MM.1S (cell line): ENCODE results near the gene ZNF304.

ENCODE experiments used
- DNase-seq: peaks from one replicate; pipeline ENCODE4 v3.0.0-alpha.2; 2015
- H2AFZ ChIP-seq: fragments of 300-600 bp; sonication (generic); 2 replicates; pipeline ENCODE4 v1.6.0; 2016; ENCODE audit warnings: antibody characterized with exemption, low read length
- H3F3A ChIP-seq: fragments of 300-600 bp; sonication (generic); 2 replicates; pipeline ENCODE4 v1.6.1; 2016; ENCODE audit warnings: mild to moderate bottlenecking, antibody characterized with exemption, low read length, moderate library complexity, mixed read lengths; ENCODE audit not compliant: insufficient read depth
- H3K27ac ChIP-seq: fragments of 300-600 bp; sonication (generic); 2 replicates; pipeline ENCODE4 v1.5.1; 2016; ENCODE audit warnings: mild to moderate bottlenecking, low read length
- H3K27me3 ChIP-seq: fragments of 300-600 bp; sonication (generic); replicated peaks from 2 replicates; pipeline ENCODE4 v1.6.0; 2016; ENCODE audit warnings: low read length; ENCODE audit not compliant: insufficient read depth
- H3K36me3 ChIP-seq: fragments of 300-600 bp; sonication (generic); replicated peaks from 2 replicates; pipeline ENCODE4 v1.6.1; 2016; ENCODE audit warnings: mild to moderate bottlenecking, low read length, mixed read lengths; ENCODE audit not compliant: insufficient read depth
- H3K4me1 ChIP-seq: fragments of 300-600 bp; sonication (generic); 2 replicates; pipeline ENCODE4 v1.6.1; 2016; ENCODE audit warnings: low read length, mixed read lengths
- H3K4me2 ChIP-seq: fragments of 300-600 bp; sonication (generic); 2 replicates; pipeline ENCODE4 v1.6.0; 2016; ENCODE audit warnings: low read depth, low read length
- H3K4me3 ChIP-seq: fragments of 300-600 bp; sonication (generic); 2 replicates; pipeline ENCODE4 v1.5.1; 2016; ENCODE audit warnings: low read length, mixed read lengths
- H3K79me2 ChIP-seq: fragments of 300-600 bp; sonication (generic); 2 replicates; pipeline ENCODE4 v1.6.1; 2016; ENCODE audit warnings: mixed run types, low read length, mixed read lengths
- H3K9ac ChIP-seq: fragments of 300-600 bp; sonication (generic); 2 replicates; pipeline ENCODE4 v1.6.1; 2016; ENCODE audit warnings: low read length, mixed read lengths
- H3K9me2 ChIP-seq: fragments of 300-600 bp; sonication (generic); replicated peaks from 2 replicates; pipeline ENCODE4 v1.6.1; 2016; ENCODE audit warnings: mild to moderate bottlenecking, low read length, mixed read lengths; ENCODE audit not compliant: insufficient read depth
- H3K9me3 ChIP-seq: fragments of 300-600 bp; sonication (generic); replicated peaks from 2 replicates; pipeline ENCODE4 v1.6.1; 2016; ENCODE audit warnings: mild to moderate bottlenecking, low read length, mixed read lengths; ENCODE audit not compliant: insufficient read depth
- H4K20me1 ChIP-seq: fragments of 300-600 bp; sonication (generic); 2 replicates; pipeline ENCODE4 v1.6.1; 2016; ENCODE audit warnings: mild to moderate bottlenecking, low read length, moderate library complexity, mixed read lengths; ENCODE audit not compliant: insufficient read depth
- EZH2 ChIP-seq: fragments of 300-600 bp; sonication (generic); optimal IDR thresholded peaks from 2 replicates; pipeline ENCODE3; 2017; ENCODE audit warnings: low read depth, mild to moderate bottlenecking, antibody characterized with exemption, low read length, mixed read lengths
- EZH2phosphoT487 ChIP-seq: fragments of 300-600 bp; sonication (generic); IDR thresholded peaks from 2 replicates; pipeline ENCODE4 v1.6.1; 2018; ENCODE audit warnings: antibody characterized with exemption, low read length
- TF ChIP-seq, protein P1 (sequence below): fragments of 300-600 bp; sonication (generic); IDR thresholded peaks from 2 replicates; pipeline ENCODE4 v1.5.1; 2016; ENCODE audit warnings: antibody characterized with exemption, low read length, mixed read lengths

Gene ZNF304

GRCh38 chr19:57321116-57321515, 30.0 kb upstream of the ZNF304 start:
- Histone ChIP-seq H3K9me3 (no peaks in the 10 kb centered on the region), H4K20me1 (no peaks in the 10 kb centered on the region), H3F3A (no peaks in the 10 kb centered on the region), H2AFZ (peak overlapping the region; percentile 89; the same call in 1 of the 2 replicates), H3K27ac (peak overlapping the region; percentile 61; the same call in 1 of the 2 replicates), H3K9ac (peak overlapping the region; percentile 98), H3K4me3 (peak overlapping the region; percentile 91), H3K27me3 (no peaks in the 10 kb centered on the region), H3K36me3 (peaks cover 10% of the 10 kb centered on the region; the same call in 1 of the 2 replicates), H3K9me2 (no peaks in the 10 kb centered on the region), H3K79me2 (peaks cover 26% of the 10 kb centered on the region), H3K4me1 (peaks cover 12% of the 10 kb centered on the region), H3K4me2 (peak overlapping the region; percentile 85)
- DNase-seq: no peak
- TF ChIP-seq, protein P1, sequence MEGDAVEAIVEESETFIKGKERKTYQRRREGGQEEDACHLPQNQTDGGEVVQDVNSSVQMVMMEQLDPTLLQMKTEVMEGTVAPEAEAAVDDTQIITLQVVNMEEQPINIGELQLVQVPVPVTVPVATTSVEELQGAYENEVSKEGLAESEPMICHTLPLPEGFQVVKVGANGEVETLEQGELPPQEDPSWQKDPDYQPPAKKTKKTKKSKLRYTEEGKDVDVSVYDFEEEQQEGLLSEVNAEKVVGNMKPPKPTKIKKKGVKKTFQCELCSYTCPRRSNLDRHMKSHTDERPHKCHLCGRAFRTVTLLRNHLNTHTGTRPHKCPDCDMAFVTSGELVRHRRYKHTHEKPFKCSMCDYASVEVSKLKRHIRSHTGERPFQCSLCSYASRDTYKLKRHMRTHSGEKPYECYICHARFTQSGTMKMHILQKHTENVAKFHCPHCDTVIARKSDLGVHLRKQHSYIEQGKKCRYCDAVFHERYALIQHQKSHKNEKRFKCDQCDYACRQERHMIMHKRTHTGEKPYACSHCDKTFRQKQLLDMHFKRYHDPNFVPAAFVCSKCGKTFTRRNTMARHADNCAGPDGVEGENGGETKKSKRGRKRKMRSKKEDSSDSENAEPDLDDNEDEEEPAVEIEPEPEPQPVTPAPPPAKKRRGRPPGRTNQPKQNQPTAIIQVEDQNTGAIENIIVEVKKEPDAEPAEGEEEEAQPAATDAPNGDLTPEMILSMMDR: no peak
- TF ChIP-seq EZH2phosphoT487 (no peak), EZH2 (no peak)

- no peaks in the 10 kb centered on the region for H4K20me1 ChIP-seq
- H2AFZ ChIP-seq: no peak overlapping the region
- H3K9me3 ChIP-seq: no peaks in the 10 kb centered on the region
- no peak for DNase-seq
- no peaks in the 10 kb centered on the region for H3F3A ChIP-seq
- H3K9ac ChIP-seq: no peak overlapping the region
- H3K36me3 ChIP-seq: peaks cover 10% of the 10 kb centered on the region; the same call in 1 of the 2 replicates
- TF ChIP-seq EZH2 (no peak), EZH2phosphoT487 (no peak)
- TF ChIP-seq, protein P1: no peak
- H3K27me3 ChIP-seq: no peaks in the 10 kb centered on the region
- peaks cover 26% of the 10 kb centered on the region for H3K79me2 ChIP-seq
- no peaks in the 10 kb centered on the region for H3K9me2 ChIP-seq
- peak overlapping the region; percentile 85 for H3K4me2 ChIP-seq
- no peak overlapping the region for H3K27ac ChIP-seq
- peaks cover 12% of the 10 kb centered on the region for H3K4me1 ChIP-seq
- peak overlapping the region; percentile 91; the same call in 1 of the 2 replicates for H3K4me3 ChIP-seq
Measured at GRCh38 chr19:57321751-57322150, 29.3 kb upstream of the ZNF304 start.

GRCh38 chr19:57324992-57325391, 26.1 kb upstream of the ZNF304 start:
- no peaks in the 10 kb centered on the region for H3F3A ChIP-seq
- no peak overlapping the region for H3K27ac ChIP-seq
- H4K20me1 ChIP-seq: no peaks in the 10 kb centered on the region
- H3K79me2 ChIP-seq: peaks cover 26% of the 10 kb centered on the region
- H3K9me2 ChIP-seq: no peaks in the 10 kb centered on the region
- H3K4me1 ChIP-seq: peaks cover 12% of the 10 kb centered on the region
- no peak overlapping the region for H2AFZ ChIP-seq
- no peak for DNase-seq
- H3K9ac ChIP-seq: no peak overlapping the region
- H3K9me3 ChIP-seq: no peaks in the 10 kb centered on the region
- H3K4me2 ChIP-seq: no peak overlapping the region
- no peaks in the 10 kb centered on the region for H3K27me3 ChIP-seq
- TF ChIP-seq EZH2phosphoT487 (no peak), EZH2 (no peak)
- TF ChIP-seq, protein P1: no peak
- no peak overlapping the region for H3K4me3 ChIP-seq
- peaks cover 25% of the 10 kb centered on the region for H3K36me3 ChIP-seq
